ENCODE results near the gene AHCYL2. TPM values are rescaled to one million over a fixed set of nuclear protein-coding genes. Genes with fewer than 3 reads are reported as not detected.

Gene AHCYL2
- total and polyA plus RNA-seq, 2 of the 8 experiments (the other 6 are each of a cell fraction or from before 2014, with no cell fraction given) = 20.7 to 25.4 TPM

DNA sequence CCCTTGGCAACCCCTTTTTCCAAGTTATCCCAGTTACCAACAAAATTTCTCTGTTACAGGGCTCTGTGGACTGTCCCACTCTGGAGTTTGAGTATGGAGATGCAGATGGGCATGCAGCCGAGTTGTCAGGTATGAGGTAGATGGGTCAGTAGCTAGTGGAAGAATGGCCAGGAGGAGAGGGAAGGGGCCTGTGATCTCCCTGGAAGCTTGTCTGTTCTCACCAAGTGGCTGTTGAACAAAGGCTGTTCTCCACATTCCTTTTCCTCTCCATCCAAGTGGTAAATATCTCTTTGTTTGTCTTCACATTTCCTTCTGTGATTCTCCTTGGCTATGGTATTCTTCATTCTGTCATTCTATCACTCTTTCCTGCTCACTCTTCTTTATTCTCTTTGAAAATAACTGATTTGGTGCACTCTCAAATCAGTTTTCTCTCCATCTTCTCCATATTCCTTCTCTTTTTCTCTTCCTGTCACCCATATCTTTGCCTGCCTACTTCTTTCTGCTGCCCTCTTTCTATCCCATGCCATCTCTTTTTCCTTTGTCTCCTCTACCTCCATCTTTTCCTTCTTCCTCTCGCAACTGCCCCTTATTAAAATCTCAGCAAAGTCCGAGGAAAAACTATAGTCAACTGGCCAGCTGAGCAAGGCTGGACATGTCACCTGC is 215.3 kb downstream of the AHCYL2 start:
- H3K79me1 ChIP-seq (ENCODE audit: low read depth, low read length) = no peaks in the 10 kb centered on the region
- peaks cover 1% of the 10 kb centered on the region; the same call in 1 of the 2 replicates for H3K23me2 ChIP-seq (ENCODE audit: low read depth, low read length)
- no peaks in the 10 kb centered on the region for H3K9me3 ChIP-seq (ENCODE audit: insufficient read depth in 2 of 2, low read depth in 1 of 2, low read length in 1 of 2)
- no peak overlapping the region for H3K18ac ChIP-seq (ENCODE audit: extremely low read depth, low read length)
- peaks cover 0 to 7% (median 3%) of the 10 kb centered on the region in 4 experiments; a peak in 3 of 7 replicates for H3K27me3 ChIP-seq (replicated peaks in 1 of 4; ENCODE audit: control insufficient read depth in 3 of 4, extremely low read depth in 1 of 4, insufficient read depth in 3 of 4, low read length in 3 of 4)
- H3K14ac ChIP-seq (ENCODE audit: insufficient read length) = no peak overlapping the region
- no peak overlapping the region for H4K5ac ChIP-seq (ENCODE audit: insufficient read length, low read depth, low read length)
- H2AK5ac ChIP-seq (ENCODE audit: low read depth, low read length) = no peak overlapping the region
- no peak for FAIRE-seq
- POLR2A ChIA-PET (ENCODE audit: partially characterized antibody) = interaction anchor here (1.9 kb wide), 1 partner anchor 9 kb away, joined by 8 read pairs; no protein-coding TSS in a partner anchor
- no peak overlapping the region for H3K9ac ChIP-seq (replicated peaks in 1 of 4; ENCODE audit: extremely low read depth in 1 of 4, low read depth in 3 of 4, low read length in 3 of 4)
- no peak overlapping the region for H2BK15ac ChIP-seq (ENCODE audit: low read length)
- H3K4me2 ChIP-seq (ENCODE audit: insufficient read depth in 1 of 2, low read depth in 2 of 2, low read length in 2 of 2) = no peak overlapping the region
- H3K4me3 ChIP-seq (ENCODE audit: extremely low read depth in 1 of 4, insufficient read depth in 2 of 4, low read depth in 3 of 4, low read length in 4 of 4) = no peak overlapping the region
- H2BK20ac ChIP-seq (ENCODE audit: low read length) = no peak overlapping the region
- no peak overlapping the region for H3K56ac ChIP-seq (replicated peaks; ENCODE audit: insufficient read length, low read depth, low read length)
- no peak overlapping the region for H4K91ac ChIP-seq (replicated peaks; ENCODE audit: insufficient read length, low read length)
- WGBS, 2 experiments (ENCODE audit: extremely low coverage in 1 of 2, insufficient coverage in 1 of 2, insufficient read length in 1 of 2, insufficient replicate concordance in 2 of 2, low coverage in 1 of 2, low lambda C conversion rate in 2 of 2, missing lambda C conversion rate in 1 of 2) = 87% methylated on average over 3 of the region's 3 CpGs; no CpG with 5 or more reads in 1 of the 2 experiments
- DNase-seq (ENCODE audit: low read depth in 1 of 2, low spot score in 2 of 2) = no peak
- peaks cover 0 to 3% of the 10 kb centered on the region in 2 experiments; a peak in 1 of 4 replicates for H3K79me2 ChIP-seq (ENCODE audit: control insufficient read depth in 1 of 2, insufficient read depth in 2 of 2, low read length in 2 of 2)
- H4K8ac ChIP-seq (ENCODE audit: extremely low read depth, insufficient read depth, low read length) = no peak overlapping the region
- no peak overlapping the region for H2AFZ ChIP-seq (ENCODE audit: low read length)
- H2BK120ac ChIP-seq (replicated peaks; ENCODE audit: low read depth, low read length) = no peak overlapping the region
- no peak overlapping the region for H3K4ac ChIP-seq (replicated peaks; ENCODE audit: insufficient read length, low read depth, low read length)
- CTCF ChIA-PET (ENCODE audit: partially characterized antibody) = interaction anchor here (0.8 to 1.5 kb wide), 5 partner anchors 20 to 202 kb away, joined by 3 to 7 read pairs (median 3); no protein-coding TSS in a partner anchor
- H3K4me1 ChIP-seq (replicated peaks in 1 of 4; ENCODE audit: control insufficient read depth in 3 of 4, insufficient read depth in 4 of 4, low read length in 3 of 4) = no peaks in the 10 kb centered on the region; a peak in 1 of 7 replicates
- H3K23ac ChIP-seq (ENCODE audit: insufficient read length) = no peak overlapping the region
- peaks cover 0 to 7% (median 0%) of the 10 kb centered on the region in 4 experiments; a peak in 3 of 8 replicates for H3K36me3 ChIP-seq (ENCODE audit: control insufficient read depth in 2 of 4, insufficient read depth in 4 of 4, low read length in 3 of 4)
- no peak overlapping the region for H3K27ac ChIP-seq (ENCODE audit: low read depth, low read length)
- peaks cover 3 to 4% of the 10 kb centered on the region in 2 experiments for H4K20me1 ChIP-seq (replicated peaks in 1 of 2; ENCODE audit: control insufficient read depth in 1 of 2, insufficient read depth in 2 of 2, low read length in 2 of 2)
- no peak overlapping the region for H2BK12ac ChIP-seq (ENCODE audit: low read depth, low read length)
- H2BK5ac ChIP-seq (ENCODE audit: low read depth, low read length) = no peak overlapping the region
- TF ChIP-seq TBP (IDR thresholded peaks at IDR 0.05; ENCODE audit: low read depth, low read length) (no peak), EGR1 (IDR thresholded peaks at IDR 0.05; ENCODE audit: borderline replicate concordance, low read depth, low read length) (no peak), CHD1 (IDR thresholded peaks at IDR 0.05; ENCODE audit: low read depth, low read length) (no peak), CEBPB (IDR thresholded peaks at IDR 0.05; ENCODE audit: low read depth, low read length) (no peak), CTBP2 (IDR thresholded peaks at IDR 0.05; ENCODE audit: borderline replicate concordance, insufficient read depth, insufficient read length, low read length) (no peak), CTCF (IDR thresholded peaks at IDR 0.05; ENCODE audit: control extremely low read depth in 1 of 3, insufficient read depth in 1 of 3, low read depth in 1 of 3, low read length in 3 of 3) (no peak), RAD21 (IDR thresholded peaks at IDR 0.05 in 1 of 2, conservative IDR thresholded peaks at IDR 0.05 in 1 of 2; ENCODE audit: low read depth in 2 of 2, low read length in 2 of 2) (no peak), RBBP5 (IDR thresholded peaks at IDR 0.05; ENCODE audit: borderline replicate concordance, low read depth, low read length) (no peak)
- TF ChIP-seq, protein P1, sequence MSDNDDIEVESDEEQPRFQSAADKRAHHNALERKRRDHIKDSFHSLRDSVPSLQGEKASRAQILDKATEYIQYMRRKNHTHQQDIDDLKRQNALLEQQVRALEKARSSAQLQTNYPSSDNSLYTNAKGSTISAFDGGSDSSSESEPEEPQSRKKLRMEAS (IDR thresholded peaks at IDR 0.05) = no peak
